Uterus (tissue), 2 donors: Measurements from ENCODE around the gene DCAF12L1.

ENCODE experiments used
- POLR2A ChIP-seq, 2 donors: fragments of 450-650 bp; IDR thresholded peaks; one replicate each; pipeline ENCODE4 v1.6.1; 2016; ENCODE audit warnings: antibody characterized with exemption in 2 of 2, mild to moderate bottlenecking in 1 of 2, moderate library complexity in 1 of 2
- TF ChIP-seq, protein P1 (sequence below), 4 experiments: fragments of 200-600 bp in 2 of 4; fragments of 450-650 bp in 2 of 4; sonication (generic) in 2 of 4; IDR thresholded peaks; one replicate each; pipeline ENCODE4 v1.5.1; 2016 to 2019; ENCODE audit warnings: antibody characterized with exemption in 4 of 4, mild to moderate bottlenecking in 2 of 4, moderate library complexity in 1 of 4

DNA sequence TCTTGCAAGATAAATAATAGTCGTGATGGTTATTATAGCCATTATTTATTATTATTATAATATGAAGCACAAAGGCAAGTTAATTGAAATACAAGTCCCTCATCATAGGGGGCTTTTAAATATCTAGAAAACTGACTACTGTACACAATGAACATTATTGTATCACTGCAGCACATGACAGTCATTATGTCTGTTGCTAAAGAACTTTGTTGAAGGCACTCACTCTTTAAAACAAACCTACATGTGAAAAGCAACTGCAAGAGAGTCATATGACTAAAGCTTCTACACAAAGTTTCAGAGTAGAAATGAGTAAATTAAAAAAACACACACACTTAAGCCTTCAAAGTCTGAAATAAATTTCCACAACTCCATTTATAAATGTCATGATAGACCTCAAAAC is 23.3 kb upstream of the DCAF12L1 start:
- TF ChIP-seq, protein P1, sequence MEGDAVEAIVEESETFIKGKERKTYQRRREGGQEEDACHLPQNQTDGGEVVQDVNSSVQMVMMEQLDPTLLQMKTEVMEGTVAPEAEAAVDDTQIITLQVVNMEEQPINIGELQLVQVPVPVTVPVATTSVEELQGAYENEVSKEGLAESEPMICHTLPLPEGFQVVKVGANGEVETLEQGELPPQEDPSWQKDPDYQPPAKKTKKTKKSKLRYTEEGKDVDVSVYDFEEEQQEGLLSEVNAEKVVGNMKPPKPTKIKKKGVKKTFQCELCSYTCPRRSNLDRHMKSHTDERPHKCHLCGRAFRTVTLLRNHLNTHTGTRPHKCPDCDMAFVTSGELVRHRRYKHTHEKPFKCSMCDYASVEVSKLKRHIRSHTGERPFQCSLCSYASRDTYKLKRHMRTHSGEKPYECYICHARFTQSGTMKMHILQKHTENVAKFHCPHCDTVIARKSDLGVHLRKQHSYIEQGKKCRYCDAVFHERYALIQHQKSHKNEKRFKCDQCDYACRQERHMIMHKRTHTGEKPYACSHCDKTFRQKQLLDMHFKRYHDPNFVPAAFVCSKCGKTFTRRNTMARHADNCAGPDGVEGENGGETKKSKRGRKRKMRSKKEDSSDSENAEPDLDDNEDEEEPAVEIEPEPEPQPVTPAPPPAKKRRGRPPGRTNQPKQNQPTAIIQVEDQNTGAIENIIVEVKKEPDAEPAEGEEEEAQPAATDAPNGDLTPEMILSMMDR (IDR thresholded peaks at IDR 0.05), result no peak
- no peak for TF ChIP-seq POLR2A (IDR thresholded peaks at IDR 0.05)
